GM11168 (cell line): ENCODE results near the gene PLCXD1.
"Not testable (repeated sequence)": the region's sequence is repeated elsewhere in the genome, so short reads cannot be mapped to it uniquely, and the experiment has no call there.

Experiments
- in situ Hi-C: fragments of 300-500 bp; cut with MboI; formaldehyde crosslinking; loops from one replicate; pipeline ENCODE4 v1.12.0; 2022; ENCODE audit warnings: low sequenced_read_pairs; ENCODE audit not compliant: unreplicated experiment

Gene PLCXD1

DNA sequence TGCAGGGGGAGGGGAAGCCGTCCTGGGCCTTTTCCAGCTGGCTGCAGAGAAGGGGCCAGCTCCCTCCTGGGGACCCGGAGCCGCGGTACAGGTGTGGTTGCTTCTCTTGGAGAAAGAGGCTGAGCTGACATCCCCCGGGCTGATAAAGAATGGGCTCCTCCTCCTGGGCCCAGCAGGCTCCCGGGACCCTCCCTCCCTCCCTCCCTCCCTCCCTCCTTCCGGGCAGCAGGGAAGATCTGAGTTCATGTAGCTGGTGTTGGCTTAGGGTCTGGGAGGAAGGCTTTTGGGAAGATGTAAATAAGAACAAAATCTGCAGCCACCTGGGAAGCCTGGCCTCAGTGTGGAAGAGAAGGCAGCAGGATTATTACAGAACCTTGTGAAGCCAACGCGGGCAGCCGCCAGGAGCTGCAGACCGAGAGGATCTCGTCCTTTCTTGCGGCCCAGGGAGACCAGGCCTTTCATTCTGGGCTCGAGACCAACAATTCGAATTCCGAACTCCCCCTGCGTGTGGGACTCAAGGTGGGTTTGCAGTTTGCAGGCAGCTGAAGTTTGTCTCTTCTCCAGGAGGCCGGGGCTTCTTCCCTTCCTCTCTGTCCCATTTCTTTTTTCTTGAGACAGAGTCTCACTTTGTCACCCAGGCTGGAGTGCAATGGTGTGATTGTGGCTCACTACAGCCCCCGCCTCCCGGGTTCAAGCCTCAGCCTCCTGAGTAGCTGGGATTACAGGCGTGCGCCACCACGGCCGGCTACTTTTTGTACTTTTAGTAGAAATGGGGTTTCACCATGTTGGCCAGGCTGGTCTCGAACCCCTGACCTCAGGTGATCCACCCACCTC, at the start of gene PLCXD1:
Gene PLCXD1 (plus strand): TSS at position 216 of the 834 bp plus-strand sequence. CDS start 2,807 bp downstream, outside the sequence.
- in situ Hi-C loops, result no loop called here

- in situ Hi-C loops, result not testable (repeated sequence)
These were observed 49.4 kb upstream of the PLCXD1 start for GRCh38 chrX:231637-232277.

- in situ Hi-C loops, result not testable (repeated sequence)
These were observed 48.9 kb upstream of the PLCXD1 start for GRCh38 chrX:232278-232655.

GRCh38 chrX:236201-236600, 45.0 kb upstream of the PLCXD1 start:
- in situ Hi-C loops, result not testable (repeated sequence)

- in situ Hi-C loops, result no loop called here
These were observed 30.2 kb upstream of the PLCXD1 start for GRCh38 chrX:250965-251364.

GRCh38 chrX:251396-252243, 29.6 kb upstream of the PLCXD1 start:
- in situ Hi-C loops, result not testable (repeated sequence)

GRCh38 chrX:252244-252956, 28.8 kb upstream of the PLCXD1 start:
- in situ Hi-C loops, result no loop called here

GRCh38 chrX:252957-253291, 28.3 kb upstream of the PLCXD1 start:
- in situ Hi-C loops, result no loop called here

DNA sequence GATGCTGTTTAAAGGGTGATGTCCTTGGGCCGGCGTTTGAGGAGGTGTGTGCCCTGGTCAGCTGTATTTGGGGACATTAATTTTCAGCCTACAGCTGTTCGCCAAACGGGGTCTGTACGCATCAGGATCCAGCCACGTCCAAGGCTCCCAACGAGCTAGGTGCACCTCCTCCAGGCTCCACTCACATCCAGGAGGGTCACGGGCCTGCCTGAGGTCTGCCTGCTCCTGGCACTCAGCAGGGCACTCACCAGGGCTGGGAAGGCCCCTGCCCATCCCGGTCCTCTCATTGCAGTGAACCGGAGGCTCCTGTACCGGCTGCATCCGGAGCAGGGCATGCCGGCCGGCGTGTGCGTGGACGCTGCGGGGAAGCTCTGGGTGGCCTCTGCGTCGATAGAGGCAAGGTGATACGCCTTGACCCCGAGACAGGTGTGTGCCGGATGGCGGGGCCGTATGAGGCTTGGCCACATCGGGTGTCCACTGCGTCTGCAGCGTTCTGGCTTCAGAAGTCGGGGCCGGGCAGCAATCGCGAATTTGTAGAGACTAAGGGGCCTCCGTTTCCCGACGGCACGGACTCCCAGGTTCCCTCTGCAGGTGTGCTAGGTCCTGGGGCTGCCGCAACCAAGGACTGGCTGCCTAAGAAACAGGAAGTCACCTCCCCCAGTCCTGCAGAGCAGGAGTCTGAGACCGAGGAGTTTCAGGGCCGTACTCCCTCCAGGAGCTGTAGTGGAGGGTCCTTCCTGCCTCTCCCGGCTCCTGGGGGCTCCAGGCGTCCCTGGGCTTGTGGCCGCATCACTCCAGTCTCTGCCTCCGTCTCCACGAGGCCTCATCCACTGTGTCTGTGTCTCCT, 27.5 kb upstream of the PLCXD1 start:
- in situ Hi-C loops, result no loop called here

DNA sequence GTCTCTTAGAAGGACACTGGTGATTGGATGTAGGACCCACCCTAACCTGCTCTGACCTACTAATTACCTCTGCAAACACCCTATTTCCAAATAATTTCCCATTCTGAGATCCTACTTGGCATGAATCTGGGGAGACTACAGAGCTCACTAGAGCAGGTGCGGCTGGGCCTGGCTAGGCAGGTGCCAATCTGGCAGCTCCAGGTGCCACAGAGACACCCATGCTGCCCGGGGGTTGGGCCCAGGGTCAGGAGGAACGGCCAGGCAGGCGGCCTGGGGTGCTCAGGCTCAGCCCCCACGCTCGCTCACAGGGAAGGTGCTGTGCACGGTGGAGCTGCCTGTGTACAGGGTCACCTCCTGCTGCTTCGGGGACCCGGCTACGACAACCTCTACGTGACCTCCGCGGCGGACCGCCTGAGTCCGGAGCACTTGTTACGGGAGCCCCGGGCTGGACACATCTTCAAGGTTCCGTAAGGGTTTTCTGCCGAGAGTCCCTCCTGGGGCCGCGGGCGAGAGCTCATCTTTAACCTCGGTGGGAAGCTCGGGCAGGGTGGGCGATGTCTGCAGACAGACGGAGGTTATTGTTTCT, 26.5 kb upstream of the PLCXD1 start:
- in situ Hi-C loops, result no loop called here

DNA sequence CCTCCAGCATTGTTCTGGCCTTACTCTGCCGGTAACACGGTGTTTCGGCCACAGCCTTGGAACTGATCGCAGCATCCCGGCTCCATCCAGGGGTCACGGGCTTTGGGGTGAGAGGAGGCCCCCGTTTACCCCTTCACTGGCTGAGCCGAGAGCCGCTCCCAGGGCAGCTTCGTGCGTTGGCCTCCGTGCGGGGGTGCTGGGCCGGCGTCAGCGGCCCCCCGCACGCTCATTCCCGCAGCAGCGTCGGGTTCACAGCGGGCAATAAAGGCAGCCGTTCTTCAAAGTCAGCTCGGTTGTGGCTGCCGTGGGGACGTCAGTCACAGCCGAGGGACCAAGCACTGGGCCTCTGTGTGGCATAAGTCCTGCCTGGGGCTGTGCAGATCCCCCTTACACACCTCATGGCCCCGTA, 25.3 kb upstream of the PLCXD1 start:
- in situ Hi-C loops, result no loop called here

DNA sequence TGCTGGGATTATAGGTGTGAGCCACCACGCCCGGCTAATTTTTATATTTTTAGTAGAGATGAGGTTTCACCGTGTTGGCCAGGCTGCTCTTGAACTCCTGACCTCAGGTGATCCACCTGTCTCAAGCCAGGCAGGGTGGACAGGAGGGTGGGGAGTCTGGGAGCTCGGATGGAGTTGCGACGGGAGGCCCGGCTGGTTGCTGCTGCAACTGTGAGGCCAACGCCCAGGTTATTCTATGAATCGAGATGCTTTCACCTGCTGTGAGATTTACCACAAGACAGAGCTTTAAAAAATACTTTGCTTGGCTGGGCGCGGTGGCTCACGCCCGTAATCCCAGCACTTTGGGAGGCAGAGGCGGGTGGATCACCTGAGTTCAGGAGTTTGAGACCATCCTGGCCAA, 24.1 kb upstream of the PLCXD1 start:
- in situ Hi-C loops, result not testable (repeated sequence)

DNA sequence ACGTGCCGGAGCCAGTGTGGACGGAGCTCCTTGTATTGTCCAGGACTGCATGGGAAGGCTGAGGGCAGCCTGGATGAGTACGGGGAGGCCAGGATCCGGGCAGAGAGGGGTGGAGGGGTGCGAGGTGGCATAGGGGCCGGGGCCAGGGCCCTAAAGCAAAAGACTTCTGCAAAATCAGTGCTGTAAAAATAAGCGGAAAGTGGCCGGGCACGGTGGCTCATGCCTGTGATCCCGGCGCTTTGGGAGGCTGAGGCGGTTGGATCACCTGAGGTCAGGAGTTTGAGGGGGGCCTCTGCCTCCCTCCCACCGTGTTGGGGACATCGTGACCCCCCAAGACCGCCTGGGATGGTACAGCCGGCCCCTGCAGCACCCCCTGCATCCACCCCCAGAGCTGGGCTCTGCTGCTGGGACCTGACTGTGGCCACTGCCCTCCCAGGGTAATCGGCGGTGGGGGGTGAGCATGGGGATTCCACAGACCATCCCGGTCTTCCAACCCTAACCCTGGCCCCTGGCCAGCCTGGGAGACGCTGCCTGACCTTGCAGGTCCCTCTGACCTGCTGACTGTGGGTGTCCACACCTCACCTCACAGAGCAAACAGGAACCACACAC, 23.4 kb upstream of the PLCXD1 start:
- in situ Hi-C loops, result no loop called here

GRCh38 chrX:258291-259040, 22.7 kb upstream of the PLCXD1 start:
- in situ Hi-C loops, result no loop called here

DNA sequence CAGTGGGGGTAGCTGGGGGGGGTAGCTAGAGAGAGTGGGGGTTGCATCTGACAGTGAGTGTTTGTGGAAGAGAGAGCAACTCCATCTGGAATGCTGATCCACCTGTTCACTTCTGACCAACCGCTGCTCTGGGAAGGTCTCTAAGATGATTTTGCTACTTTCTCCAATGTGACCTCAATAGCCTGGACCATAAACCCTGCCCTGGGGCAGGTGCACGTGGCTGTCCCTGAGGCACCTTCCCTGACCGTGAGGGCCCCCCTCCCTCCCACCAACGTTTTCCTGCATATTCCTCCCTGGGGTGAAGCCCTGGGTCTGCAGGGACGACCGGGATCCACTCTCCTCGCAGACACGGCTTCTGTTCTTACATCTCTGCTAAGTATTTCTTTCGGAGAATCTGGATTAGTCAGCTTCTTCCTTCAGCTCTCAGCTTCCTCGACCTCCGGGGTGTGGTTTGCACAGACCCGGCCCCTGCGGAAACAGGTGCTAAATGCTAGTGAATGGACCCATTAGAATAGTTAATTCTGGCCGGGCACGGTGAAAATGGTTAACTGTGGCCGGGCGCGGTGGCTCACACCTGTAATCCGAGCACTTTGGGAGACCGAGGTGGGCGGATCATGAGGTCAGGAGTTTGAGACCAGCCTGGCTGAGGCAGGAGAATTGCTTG, 21.4 kb upstream of the PLCXD1 start:
- in situ Hi-C loops, result no loop called here

DNA sequence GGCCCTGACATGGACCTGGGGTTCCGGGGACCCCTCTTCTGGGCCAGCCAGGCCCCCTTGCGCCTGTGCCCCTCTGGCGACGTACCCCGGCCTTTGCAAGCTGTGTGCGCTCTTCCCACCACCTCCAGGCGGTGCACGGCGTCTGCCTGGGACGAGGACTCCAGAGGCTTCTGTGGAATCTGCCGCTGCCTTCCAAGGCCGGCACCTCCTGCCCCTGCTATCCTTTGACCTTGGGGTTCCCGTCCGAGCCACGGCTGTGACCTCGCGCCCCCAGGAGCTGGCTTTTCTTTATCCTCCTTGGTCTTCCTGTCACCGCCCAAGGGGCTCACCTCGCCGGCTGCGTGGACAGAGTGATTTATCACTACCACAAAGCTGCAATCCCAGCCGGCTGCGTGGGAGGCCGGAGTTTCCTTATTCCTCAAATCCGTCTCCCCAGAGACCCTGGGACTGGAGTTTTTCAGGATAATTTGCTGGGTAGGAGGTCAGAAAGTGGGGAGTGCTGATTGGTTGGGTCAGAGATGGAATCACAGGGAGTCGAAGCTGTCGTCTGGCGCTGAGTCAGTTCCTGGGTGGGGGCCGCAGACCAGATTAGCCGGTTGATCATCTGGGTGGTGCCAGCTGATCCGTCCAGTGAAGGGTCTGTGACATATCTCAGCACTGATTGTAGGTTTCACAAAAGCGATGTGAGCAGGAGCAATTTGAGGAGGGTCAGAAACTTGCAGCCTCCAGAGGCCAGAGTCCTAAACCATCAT, 19.8 kb upstream of the PLCXD1 start:
- in situ Hi-C loops, result no loop called here

- in situ Hi-C loops, result no loop called here
These were observed 19.2 kb upstream of the PLCXD1 start for GRCh38 chrX:261919-262352.
